ENCODE results near the gene APEX1.

APEX1 gene

GRCh38 chr14:20469242-20469889 is 14.3 kb downstream of the APEX1 start, which contains the start of gene PNP:
Gene PNP (plus strand): TSS chr14:20469406. CDS start chr14:20469525, 119 bp downstream.
- TF ChIP-seq CTCF (conservative IDR thresholded peaks at IDR 0.05; ENCODE audit: low read depth, low read length), result no peak
- peak within 1 kb of the TSS; percentile 81 for H3K4me3 ChIP-seq (ENCODE audit: low read depth, low read length)
- peak; percentile 89 for DNase-seq (ENCODE audit: low read depth)

GRCh38 chr14:20469890-20470602 is 15.0 kb downstream of the APEX1 start:
- TF ChIP-seq CTCF (conservative IDR thresholded peaks at IDR 0.05; ENCODE audit: low read depth, low read length), result no peak
- H3K4me3 ChIP-seq (ENCODE audit: low read depth, low read length), result peak overlapping the region; percentile 81
- DNase-seq (ENCODE audit: low read depth), result no peak

- no peak for DNase-seq (ENCODE audit: low read depth)
- peak overlapping the region; percentile 81 for H3K4me3 ChIP-seq (ENCODE audit: low read depth, low read length)
- TF ChIP-seq CTCF (conservative IDR thresholded peaks at IDR 0.05; ENCODE audit: low read depth, low read length), result no peak
Measured at GRCh38 chr14:20470603-20470901, 15.5 kb downstream of the APEX1 start.

GRCh38 chr14:20472536-20473169 is 17.6 kb downstream of the APEX1 start:
- peak; percentile 10 for DNase-seq (ENCODE audit: low read depth)

GRCh38 chr14:20476776-20477175 is 21.8 kb downstream of the APEX1 start:
- TF ChIP-seq CTCF (conservative IDR thresholded peaks at IDR 0.05; ENCODE audit: low read depth, low read length), result no peak
- H3K4me3 ChIP-seq (ENCODE audit: low read depth, low read length), result no peak overlapping the region
- no peak for DNase-seq (ENCODE audit: low read depth)

More at GRCh38 chr14:20472536-20473169, 17.6 kb downstream of the APEX1 start:
- H3K4me3 ChIP-seq (ENCODE audit: low read depth, low read length), result no peak overlapping the region
- TF ChIP-seq CTCF (conservative IDR thresholded peaks at IDR 0.05; ENCODE audit: low read depth, low read length), result no peak

- no peak overlapping the region for H3K4me3 ChIP-seq (ENCODE audit: low read depth, low read length)
Measured at GRCh38 chr14:20477211-20477876, 22.3 kb downstream of the APEX1 start.

More at GRCh38 chr14:20477211-20477876, 22.3 kb downstream of the APEX1 start:
- DNase-seq (ENCODE audit: low read depth), result peak; percentile 49
- TF ChIP-seq CTCF (conservative IDR thresholded peaks at IDR 0.05; ENCODE audit: low read depth, low read length), result no peak
